Endothelial cell of umbilical vein (primary cell): Measurements from ENCODE around the gene ZC3H18. TPM values are rescaled to one million over a fixed set of nuclear protein-coding genes. Genes with fewer than 3 reads are reported as not detected.

ENCODE experiments used
- BruUV-seq: library from RNA; stranded (reverse); fragments of 400-500 nt; replicated peaks from 2 replicates; lab custom pipeline; 2021; lab: Mats Ljungman, UMichigan
- CTCF ChIA-PET: fragments of 300-600, 350-600 bp; sonication (Branson Sonifier 250); formaldehyde crosslinking; loops from one replicate; lab custom pipeline; 2021; ENCODE audit warnings: antibody characterized with exemption, inconsistent platforms; lab: Charles Lee
- POLR2A ChIA-PET: fragments of 300-600, 350-600 bp; sonication (Branson Sonifier 250); formaldehyde crosslinking; loops from one replicate; lab custom pipeline; 2021; ENCODE audit warnings: antibody characterized with exemption, inconsistent platforms; lab: Charles Lee
- DNase-seq: peaks from one replicate; pipeline ENCODE4 v3.0.0-alpha.2; 2011; ENCODE audit warnings: low read depth, low spot score
- FAIRE-seq: peaks from 2 replicates; lab custom pipeline; 2011; peaks lifted over from hg19 to GRCh38; lab: Jason Lieb, UNC
- H2AFZ ChIP-seq: 2 replicates; pipeline ENCODE4 v1.6.0; 2012; ENCODE audit warnings: low read depth, low read length, control low read depth, inconsistent platforms
- H3K27ac ChIP-seq: 2 replicates; pipeline ENCODE4 v1.5.1; 2011; ENCODE audit warnings: low read depth, mild to moderate bottlenecking, control low read depth, low read length, moderate library complexity; ENCODE audit not compliant: insufficient read depth
- H3K27me3 ChIP-seq, 2 experiments: 2 replicates each; pipeline versions ENCODE4 v1.6.0 to v1.6.1; 2011; ENCODE audit warnings: low read length in 2 of 2, mixed read lengths in 1 of 2; ENCODE audit not compliant: control insufficient read depth in 2 of 2, insufficient read depth in 2 of 2
- H3K36me3 ChIP-seq, 2 experiments: 2 replicates in 1 of 2; 3 replicates in 1 of 2; pipeline ENCODE4 v1.5.1; 2011; ENCODE audit warnings: low read length in 2 of 2, mild to moderate bottlenecking in 1 of 2, moderate library complexity in 1 of 2; ENCODE audit not compliant: control insufficient read depth in 2 of 2, insufficient read depth in 2 of 2; ENCODE audit errors: extremely low read depth in 1 of 2
- H3K4me1 ChIP-seq: 3 replicates; pipeline ENCODE4 v1.5.1; 2011; ENCODE audit warnings: mild to moderate bottlenecking, low read length; ENCODE audit not compliant: control insufficient read depth, insufficient read depth; ENCODE audit errors: extremely low read depth
- H3K4me2 ChIP-seq: 2 replicates; pipeline ENCODE4 v1.6.1; 2011; ENCODE audit warnings: low read length, control low read depth, mixed read lengths; ENCODE audit not compliant: insufficient read depth
- H3K4me3 ChIP-seq, 3 experiments: fragments of 200-600 bp in 1 of 3; sonication (generic), shearing (Covaris generic) in 1 of 3; replicated peaks in 1 of 3; 2 replicates each; pipeline ENCODE4 v1.5.1; 2011 to 2016; ENCODE audit warnings: control low read depth in 3 of 3, low read length in 3 of 3, mild to moderate bottlenecking in 2 of 3, inconsistent platforms in 1 of 3, low read depth in 1 of 3, moderate library complexity in 1 of 3; ENCODE audit not compliant: insufficient read depth in 1 of 3
- H3K79me2 ChIP-seq: 2 replicates; pipeline ENCODE4 v1.6.0; 2012; ENCODE audit warnings: low read length, inconsistent platforms; ENCODE audit not compliant: control insufficient read depth, insufficient read depth
- H3K9ac ChIP-seq: replicated peaks from 2 replicates; pipeline ENCODE3; 2011; ENCODE audit warnings: low read length, control low read depth; ENCODE audit not compliant: insufficient read depth; ENCODE audit errors: extremely low read depth
- H3K9me1 ChIP-seq: replicated peaks from 3 replicates; pipeline ENCODE4 v1.6.0; 2011; ENCODE audit warnings: mild to moderate bottlenecking, low read length; ENCODE audit not compliant: control insufficient read depth, insufficient read depth; ENCODE audit errors: extremely low read depth
- H3K9me3 ChIP-seq: replicated peaks from 2 replicates; pipeline ENCODE4 v1.5.1; 2012; ENCODE audit warnings: low read length, inconsistent platforms; ENCODE audit not compliant: control insufficient read depth, insufficient read depth
- H4K20me1 ChIP-seq: replicated peaks from 2 replicates; pipeline ENCODE3; 2011; ENCODE audit warnings: mild to moderate bottlenecking, low read length; ENCODE audit not compliant: control insufficient read depth, insufficient read depth; ENCODE audit errors: extremely low read depth
- CTCF ChIP-seq, 2 donors: IDR thresholded peaks; 1 replicate in 1 of 2; 2 replicates in 1 of 2; pipeline ENCODE4 v1.5.1; 2011; ENCODE audit warnings: low read length in 2 of 2, mild to moderate bottlenecking in 2 of 2, moderate library complexity in 2 of 2, control low read depth in 1 of 2, inconsistent platforms in 1 of 2, low read depth in 1 of 2; ENCODE audit not compliant: insufficient read depth in 1 of 2; ENCODE audit errors: extremely low read depth in 1 of 2
- EZH2 ChIP-seq: IDR thresholded peaks from 2 replicates; pipeline ENCODE4 v1.6.1; 2012; ENCODE audit warnings: borderline replicate concordance, low read depth, mild to moderate bottlenecking, moderate library complexity, low read length, inconsistent platforms; ENCODE audit not compliant: severe bottlenecking
- FOS ChIP-seq: IDR thresholded peaks from 2 replicates; pipeline ENCODE4 v1.6.1; 2011; ENCODE audit warnings: mild to moderate bottlenecking, low read length, moderate library complexity, borderline replicate concordance; ENCODE audit not compliant: insufficient read depth
- GATA2 ChIP-seq: IDR thresholded peaks from 2 replicates; pipeline ENCODE4 v1.7.0; 2011; ENCODE audit warnings: low read depth, mild to moderate bottlenecking, moderate library complexity, mixed read lengths, low read length; ENCODE audit not compliant: insufficient read length, insufficient read depth
- JUN ChIP-seq: IDR thresholded peaks from 2 replicates; pipeline ENCODE4 v1.6.1; 2011; ENCODE audit warnings: borderline replicate concordance, low read depth; ENCODE audit not compliant: insufficient read length, insufficient read depth
- MAX ChIP-seq: IDR thresholded peaks from 2 replicates; pipeline ENCODE4 v1.6.1; 2011; ENCODE audit not compliant: insufficient read depth, insufficient read length
- MYC ChIP-seq: IDR thresholded peaks from one replicate; pipeline ENCODE4 v1.6.1; 2011; ENCODE audit warnings: mild to moderate bottlenecking, low read depth, low read length
- POLR2A ChIP-seq: IDR thresholded peaks from 2 replicates; pipeline ENCODE4 v1.6.1; 2012; ENCODE audit warnings: low read depth, mild to moderate bottlenecking, control low read depth, low read length
- POLR2AphosphoS5 ChIP-seq: IDR thresholded peaks from 2 replicates; pipeline ENCODE4 v1.6.1; 2012; ENCODE audit warnings: low read depth, mild to moderate bottlenecking, control low read depth, low read length, moderate library complexity; ENCODE audit not compliant: insufficient read depth
- dilution Hi-C: fragments of 300-500 bp; cut with MboI; formaldehyde crosslinking; loops from one replicate; pipeline ENCODE4 v1.15.0; 2019; ENCODE audit warnings: low sequenced_read_pairs; ENCODE audit not compliant: extremely low pct_ligation_motif_present
- intact Hi-C: fragments of 100-400 bp; cut with micrococcal nuclease; formaldehyde crosslinking; loops from one replicate; pipeline ENCODE4 v1.10.0; 2022
- polyA plus RNA-seq, 4 experiments: library from polyadenylated mRNA; depleted of rRNA in 3 of 4; stranded (reverse) in 3 of 4; unstranded in 1 of 4; fragments of >200 nt; gene quantifications; 2 replicates each; pipeline versions ENCODE4 v1.2.1 to v1.2.3, GENCODE V29; 2011 to 2012; ENCODE audit warnings: missing spikeins in 1 of 4
- total RNA-seq: library from RNA; stranded (reverse); gene quantifications from 2 replicates; pipeline ENCODE4 v1.2.3, GENCODE V29; 2021

Gene ZC3H18
- total and polyA plus RNA-seq, 2 donors (not counting 3 experiments of a cell fraction or from before 2014, with no cell fraction given), result 12.1 to 52.8 TPM

- DNase-seq (no peak), FAIRE-seq (no peak)
- Histone ChIP-seq H3K4me1 (peaks cover 19% of the 10 kb centered on the region), H3K9me3 (no peaks in the 10 kb centered on the region), H3K4me2 (no peak overlapping the region), H3K27ac (no peak overlapping the region), H3K9ac (no peak overlapping the region), H3K79me2 (no peaks in the 10 kb centered on the region), H3K36me3 (no peaks in the 10 kb centered on the region), H4K20me1 (no peaks in the 10 kb centered on the region), H2AFZ (no peak overlapping the region), H3K4me3 (no peak overlapping the region), H3K27me3 (no peaks in the 10 kb centered on the region), H3K9me1 (no peaks in the 10 kb centered on the region)
- dilution Hi-C loops, result no loop called here
- TF ChIP-seq FOS (no peak), CTCF (IDR thresholded peaks at IDR 0.05; ENCODE audit: extremely low read depth in 1 of 2, insufficient read depth in 1 of 2, low read depth in 1 of 2, low read length in 2 of 2) (no peak), POLR2A (no peak), MAX (no peak), EZH2 (no peak), JUN (no peak), GATA2 (no peak), MYC (no peak), POLR2AphosphoS5 (no peak)
- no TSS peak for BruUV-seq
- intact Hi-C loops, result no loop called here
- ChIA-PET POLR2A (no interaction called here), CTCF (no interaction called here)
Measured at GRCh38 chr16:88530051-88530857, 39.9 kb upstream of the ZC3H18 start.
